Measurements from ENCODE around the gene MCTP1.

MCTP1 gene

DNA sequence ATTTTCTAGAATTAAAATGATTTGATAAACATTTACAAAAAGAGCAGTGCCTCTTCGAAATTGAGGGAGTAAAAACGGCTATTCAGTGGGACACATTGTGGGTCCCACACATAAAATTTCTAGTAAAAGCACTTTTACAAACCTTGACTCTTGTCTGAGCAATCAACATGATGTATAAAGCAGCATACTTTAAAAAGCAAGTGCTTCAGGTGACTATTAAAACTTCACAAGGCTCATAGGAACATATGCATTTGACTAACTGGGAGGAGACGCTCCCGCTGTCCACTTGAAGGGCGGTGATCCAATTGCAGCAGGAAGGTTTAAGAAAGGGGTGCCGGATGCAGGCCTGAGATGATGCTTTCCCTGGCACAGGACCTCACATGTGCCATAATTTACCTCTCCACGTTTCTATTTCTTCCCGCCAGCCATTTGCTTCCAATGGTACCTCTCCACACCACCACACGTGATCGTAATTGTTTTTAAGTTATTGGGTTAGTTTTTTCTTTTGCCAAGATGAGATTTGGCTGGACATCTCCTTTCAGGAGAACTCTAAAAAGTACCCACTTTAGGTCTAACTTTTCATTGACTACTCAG is 1.8 kb downstream of the MCTP1 start:
- no peak overlapping the region for H3K23ac ChIP-seq (ENCODE audit: low read length)
- no peak overlapping the region for H3K56ac ChIP-seq (ENCODE audit: low read length)
- H2BK15ac ChIP-seq (replicated peaks; ENCODE audit: low read depth), result no peak overlapping the region
- no peak overlapping the region for H3K4me3 ChIP-seq (ENCODE audit: low read length)
- DNase-seq, result peak; percentile 21
- no peak overlapping the region for H3K18ac ChIP-seq (ENCODE audit: low read length)
- peak overlapping the region; percentile 30 for H3K4me2 ChIP-seq (ENCODE audit: low read length)
- no CpG with 5 or more reads among the region's 10 CpGs for WGBS (ENCODE audit: extremely low coverage, insufficient coverage, low lambda C conversion rate)
- no peaks in the 10 kb centered on the region for H3K36me3 ChIP-seq (ENCODE audit: control insufficient read depth, insufficient read depth, low read length)
- no peak overlapping the region for H4K5ac ChIP-seq (ENCODE audit: low read length)
- no peaks in the 10 kb centered on the region for H3K4me1 ChIP-seq (ENCODE audit: control insufficient read depth, low read depth, low read length)
- no peak overlapping the region for H2BK5ac ChIP-seq (ENCODE audit: low read length)
- H3K27me3 ChIP-seq (ENCODE audit: insufficient read depth, low read length, poor library complexity), result peaks cover 10% of the 10 kb centered on the region
- H2AK5ac ChIP-seq (ENCODE audit: low read length), result no peak overlapping the region
- no peak overlapping the region for H2BK120ac ChIP-seq (ENCODE audit: low read depth, low read length)
- no peak overlapping the region for H3K27ac ChIP-seq (ENCODE audit: low read depth, low read length)
- no peaks in the 10 kb centered on the region for H3K79me1 ChIP-seq (ENCODE audit: low read length)
- no peak overlapping the region for H3K9ac ChIP-seq (ENCODE audit: low read length)
- no peak overlapping the region for H4K8ac ChIP-seq (ENCODE audit: low read depth, low read length)
- no peak overlapping the region for H3K4ac ChIP-seq (ENCODE audit: low read depth, low read length)
- H3K79me2 ChIP-seq (ENCODE audit: control insufficient read depth, insufficient read depth, low read length), result no peaks in the 10 kb centered on the region

GRCh38 chr5:95281226-95281625 is 3.7 kb downstream of the MCTP1 start:
- no CpG with 5 or more reads among the region's 2 CpGs for WGBS (ENCODE audit: extremely low coverage, insufficient coverage, low lambda C conversion rate)

DNA sequence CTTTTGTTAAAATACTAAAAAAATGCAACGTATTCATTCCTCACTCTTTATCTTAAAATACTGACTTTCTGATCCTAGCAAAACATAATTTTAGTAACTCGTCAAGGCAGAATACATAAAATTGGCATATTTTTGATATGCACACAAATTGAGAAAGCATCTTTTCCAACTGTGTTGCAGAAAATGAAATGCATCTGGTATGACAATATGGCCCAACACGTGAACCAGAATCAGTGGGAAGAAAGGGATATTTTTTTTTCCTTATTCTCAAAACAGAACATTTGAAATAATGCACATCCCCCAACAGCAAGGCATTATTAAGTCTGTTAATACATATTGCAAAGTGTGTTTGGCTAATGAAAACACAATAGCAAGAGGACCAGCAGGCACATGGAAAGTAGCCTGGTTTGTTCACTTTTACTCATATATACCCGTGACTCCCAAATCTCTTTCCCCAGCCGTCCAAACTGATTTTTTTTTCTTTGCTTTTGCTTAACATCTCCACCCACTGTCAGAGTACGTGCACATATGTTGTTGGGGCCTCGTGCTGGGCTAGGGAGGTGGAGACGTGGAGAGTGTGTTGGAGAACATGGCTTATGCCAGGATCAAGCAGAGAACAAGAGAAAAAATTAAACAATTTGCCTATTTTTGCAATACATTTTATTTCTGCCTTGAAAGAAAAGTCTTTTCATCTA is 4.3 kb downstream of the MCTP1 start:
- Histone ChIP-seq H2BK120ac (ENCODE audit: low read depth, low read length) (no peak overlapping the region), H3K27me3 (ENCODE audit: insufficient read depth, low read length, poor library complexity) (peaks cover 6% of the 10 kb centered on the region), H4K5ac (ENCODE audit: low read length) (no peak overlapping the region)

More at GRCh38 chr5:95281226-95281625, 3.7 kb downstream of the MCTP1 start:
- Histone ChIP-seq H3K4me2 (ENCODE audit: low read length) (no peak overlapping the region), H3K4me1 (ENCODE audit: control insufficient read depth, low read depth, low read length) (no peaks in the 10 kb centered on the region), H2BK120ac (ENCODE audit: low read depth, low read length) (no peak overlapping the region), H3K23ac (ENCODE audit: low read length) (no peak overlapping the region), H4K8ac (ENCODE audit: low read depth, low read length) (no peak overlapping the region), H3K9ac (ENCODE audit: low read length) (no peak overlapping the region), H3K18ac (ENCODE audit: low read length) (no peak overlapping the region), H2BK15ac (replicated peaks; ENCODE audit: low read depth) (no peak overlapping the region), H3K79me2 (ENCODE audit: control insufficient read depth, insufficient read depth, low read length) (no peaks in the 10 kb centered on the region), H3K27me3 (ENCODE audit: insufficient read depth, low read length, poor library complexity) (peaks cover 10% of the 10 kb centered on the region), H4K5ac (ENCODE audit: low read length) (no peak overlapping the region), H3K27ac (ENCODE audit: low read depth, low read length) (no peak overlapping the region), H3K79me1 (ENCODE audit: low read length) (no peaks in the 10 kb centered on the region), H3K36me3 (ENCODE audit: control insufficient read depth, insufficient read depth, low read length) (no peaks in the 10 kb centered on the region), H2AK5ac (ENCODE audit: low read length) (no peak overlapping the region), H3K4ac (ENCODE audit: low read depth, low read length) (no peak overlapping the region), H2BK5ac (ENCODE audit: low read length) (no peak overlapping the region), H3K56ac (ENCODE audit: low read length) (no peak overlapping the region), H3K4me3 (ENCODE audit: low read length) (no peak overlapping the region)
- DNase-seq, result peak; percentile 95

GRCh38 chr5:95274011-95274410 is 10.9 kb downstream of the MCTP1 start:
- Histone ChIP-seq H3K79me2 (ENCODE audit: control insufficient read depth, insufficient read depth, low read length) (no peaks in the 10 kb centered on the region), H3K4me1 (ENCODE audit: control insufficient read depth, low read depth, low read length) (no peaks in the 10 kb centered on the region), H3K18ac (ENCODE audit: low read length) (no peak overlapping the region), H3K4me2 (ENCODE audit: low read length) (no peak overlapping the region), H3K4ac (ENCODE audit: low read depth, low read length) (no peak overlapping the region), H2BK120ac (ENCODE audit: low read depth, low read length) (no peak overlapping the region), H3K27me3 (ENCODE audit: insufficient read depth, low read length, poor library complexity) (no peaks in the 10 kb centered on the region), H3K4me3 (ENCODE audit: low read length) (no peak overlapping the region), H4K8ac (ENCODE audit: low read depth, low read length) (no peak overlapping the region), H2AK5ac (ENCODE audit: low read length) (no peak overlapping the region), H3K23ac (ENCODE audit: low read length) (no peak overlapping the region), H3K27ac (ENCODE audit: low read depth, low read length) (no peak overlapping the region), H3K36me3 (ENCODE audit: control insufficient read depth, insufficient read depth, low read length) (no peaks in the 10 kb centered on the region), H3K79me1 (ENCODE audit: low read length) (no peaks in the 10 kb centered on the region), H2BK5ac (ENCODE audit: low read length) (no peak overlapping the region), H3K9ac (ENCODE audit: low read length) (no peak overlapping the region), H4K5ac (ENCODE audit: low read length) (no peak overlapping the region), H3K56ac (ENCODE audit: low read length) (no peak overlapping the region), H2BK15ac (replicated peaks; ENCODE audit: low read depth) (no peak overlapping the region)
- DNase-seq, result no peak
- no CpG with 5 or more reads among the region's 5 CpGs for WGBS (ENCODE audit: extremely low coverage, insufficient coverage, low lambda C conversion rate)

More for the DNA sequence above, 4.3 kb downstream of the MCTP1 start:
- Histone ChIP-seq H4K8ac (ENCODE audit: low read depth, low read length) (no peak overlapping the region), H3K79me2 (ENCODE audit: control insufficient read depth, insufficient read depth, low read length) (no peaks in the 10 kb centered on the region), H3K23ac (ENCODE audit: low read length) (no peak overlapping the region), H3K79me1 (ENCODE audit: low read length) (no peaks in the 10 kb centered on the region), H3K56ac (ENCODE audit: low read length) (peak overlapping the region; percentile 44), H2BK15ac (replicated peaks; ENCODE audit: low read depth) (peak overlapping the region; percentile 57), H3K4ac (ENCODE audit: low read depth, low read length) (peak overlapping the region; percentile 48), H3K4me1 (ENCODE audit: control insufficient read depth, low read depth, low read length) (no peaks in the 10 kb centered on the region), H3K4me3 (ENCODE audit: low read length) (no peak overlapping the region), H3K27ac (ENCODE audit: low read depth, low read length) (no peak overlapping the region), H3K18ac (ENCODE audit: low read length) (no peak overlapping the region), H2BK5ac (ENCODE audit: low read length) (no peak overlapping the region), H3K4me2 (ENCODE audit: low read length) (no peak overlapping the region), H3K9ac (ENCODE audit: low read length) (no peak overlapping the region), H3K36me3 (ENCODE audit: control insufficient read depth, insufficient read depth, low read length) (no peaks in the 10 kb centered on the region), H2AK5ac (ENCODE audit: low read length) (no peak overlapping the region)
- 100% methylated on average over 1 of the region's 8 CpGs for WGBS (ENCODE audit: extremely low coverage, insufficient coverage, low lambda C conversion rate)
- no peak for DNase-seq

GRCh38 chr5:95272316-95272929 is 12.5 kb downstream of the MCTP1 start:
- no peaks in the 10 kb centered on the region for H3K79me2 ChIP-seq (ENCODE audit: control insufficient read depth, insufficient read depth, low read length)
- no peak overlapping the region for H2AK5ac ChIP-seq (ENCODE audit: low read length)
- no peak overlapping the region for H3K56ac ChIP-seq (ENCODE audit: low read length)
- H3K4me2 ChIP-seq (ENCODE audit: low read length), result no peak overlapping the region
- H3K27me3 ChIP-seq (ENCODE audit: insufficient read depth, low read length, poor library complexity), result no peaks in the 10 kb centered on the region
- no peak overlapping the region for H4K8ac ChIP-seq (ENCODE audit: low read depth, low read length)
- no peak overlapping the region for H3K9ac ChIP-seq (ENCODE audit: low read length)
- H2BK120ac ChIP-seq (ENCODE audit: low read depth, low read length), result no peak overlapping the region
- no peaks in the 10 kb centered on the region for H3K36me3 ChIP-seq (ENCODE audit: control insufficient read depth, insufficient read depth, low read length)
- H3K18ac ChIP-seq (ENCODE audit: low read length), result no peak overlapping the region
- no peak for DNase-seq
- H3K4me3 ChIP-seq (ENCODE audit: low read length), result no peak overlapping the region
- no peaks in the 10 kb centered on the region for H3K4me1 ChIP-seq (ENCODE audit: control insufficient read depth, low read depth, low read length)
- no peak overlapping the region for H2BK15ac ChIP-seq (replicated peaks; ENCODE audit: low read depth)
- no peak overlapping the region for H3K23ac ChIP-seq (ENCODE audit: low read length)
- no peak overlapping the region for H3K4ac ChIP-seq (ENCODE audit: low read depth, low read length)
- H2BK5ac ChIP-seq (ENCODE audit: low read length), result no peak overlapping the region
- H3K27ac ChIP-seq (ENCODE audit: low read depth, low read length), result no peak overlapping the region
- no peaks in the 10 kb centered on the region for H3K79me1 ChIP-seq (ENCODE audit: low read length)
- H4K5ac ChIP-seq (ENCODE audit: low read length), result no peak overlapping the region

Measured in mesendoderm (in vitro differentiated cells).